Liver (tissue), 9 donors: ENCODE measurements around the gene SPDYA. TPM values are rescaled to one million over a fixed set of nuclear protein-coding genes. Genes with fewer than 3 reads are reported as not detected.

ENCODE experiments used
- DNase-seq: peaks from one replicate; pipeline ENCODE4 v3.0.0-alpha.2; 2017; ENCODE audit warnings: low spot score
- H3K27ac ChIP-seq, 2 donors: one replicate each; pipeline ENCODE4 v1.7.0; 2013; ENCODE audit warnings: inconsistent platforms in 2 of 2, low read length in 2 of 2, control low read depth in 1 of 2, low read depth in 1 of 2, mild to moderate bottlenecking in 1 of 2
- H3K27me3 ChIP-seq, 4 donors: one replicate each; pipeline versions ENCODE4 v1.6.1 to v1.7.0; 2013; ENCODE audit warnings: low read length in 3 of 4, inconsistent platforms in 1 of 4, mild to moderate bottlenecking in 1 of 4, moderate library complexity in 1 of 4; ENCODE audit not compliant: control insufficient read depth in 4 of 4, insufficient read depth in 4 of 4
- H3K36me3 ChIP-seq, 4 donors: one replicate each; pipeline versions ENCODE4 v1.6.1 to v1.7.0; 2013; ENCODE audit warnings: low read length in 3 of 4, mild to moderate bottlenecking in 3 of 4, low read depth in 1 of 4, moderate library complexity in 1 of 4; ENCODE audit not compliant: control insufficient read depth in 4 of 4, insufficient read depth in 3 of 4
- H3K4me1 ChIP-seq, 4 donors: one replicate each; pipeline versions ENCODE4 v1.6.1 to v1.7.0; 2013; ENCODE audit warnings: low read length in 3 of 4, mild to moderate bottlenecking in 3 of 4, moderate library complexity in 1 of 4; ENCODE audit not compliant: control insufficient read depth in 4 of 4, insufficient read depth in 4 of 4
- H3K4me3 ChIP-seq, 3 donors: one replicate each; pipeline versions ENCODE4 v1.6.1 to v1.7.0; 2013; ENCODE audit warnings: low read length in 3 of 3, control low read depth in 1 of 3, low read depth in 1 of 3, mild to moderate bottlenecking in 1 of 3
- H3K9ac ChIP-seq, 2 donors: one replicate each; pipeline ENCODE4 v1.7.0; 2013; ENCODE audit warnings: low read length in 2 of 2, mild to moderate bottlenecking in 2 of 2, moderate library complexity in 2 of 2, control low read depth in 1 of 2, low read depth in 1 of 2
- H3K9me3 ChIP-seq, 4 donors: one replicate each; pipeline versions ENCODE4 v1.6.1 to v1.7.0; 2013; ENCODE audit warnings: low read length in 3 of 4; ENCODE audit not compliant: control insufficient read depth in 4 of 4
- ATF3 ChIP-seq: IDR thresholded peaks from 2 replicates; pipeline ENCODE4 v1.6.1; 2016; ENCODE audit warnings: antibody characterized with exemption
- CTCF ChIP-seq: fragments of 150-350 bp; IDR thresholded peaks from 2 replicates; pipeline ENCODE4 v1.5.1; 2017; ENCODE audit warnings: improper control_type of control experiment, low read depth, low read length; ENCODE audit not compliant: missing input control
- EGR1 ChIP-seq, 2 donors: IDR thresholded peaks; 2 replicates each; pipeline ENCODE4 v1.6.1; 2016 to 2018; ENCODE audit warnings: antibody characterized with exemption in 2 of 2, low read depth in 2 of 2
- FOXA1 ChIP-seq: IDR thresholded peaks from 2 replicates; pipeline ENCODE4 v1.6.1; 2016; ENCODE audit warnings: antibody characterized with exemption
- FOXA2 ChIP-seq: IDR thresholded peaks from 2 replicates; pipeline ENCODE4 v1.6.1; 2016; ENCODE audit warnings: antibody characterized with exemption
- HNF4A ChIP-seq, 2 donors: conservative IDR thresholded peaks; 2 replicates each; pipeline ENCODE4 v1.6.1; 2016; ENCODE audit warnings: antibody characterized with exemption in 2 of 2, mild to moderate bottlenecking in 2 of 2
- HNF4G ChIP-seq: IDR thresholded peaks from 2 replicates; pipeline ENCODE4 v1.6.1; 2016; ENCODE audit warnings: antibody characterized with exemption
- JUND ChIP-seq, 2 donors: IDR thresholded peaks; 2 replicates each; pipeline ENCODE4 v1.6.1; 2016; ENCODE audit warnings: antibody characterized with exemption in 2 of 2
- MAX ChIP-seq: IDR thresholded peaks from 2 replicates; pipeline ENCODE4 v1.6.1; 2016; ENCODE audit warnings: antibody characterized with exemption
- NR2F2 ChIP-seq: IDR thresholded peaks from 2 replicates; pipeline ENCODE4 v1.6.1; 2016; ENCODE audit warnings: antibody characterized with exemption
- RAD21 ChIP-seq, 2 donors: IDR thresholded peaks; 2 replicates each; pipeline ENCODE4 v1.6.1; 2016; ENCODE audit warnings: antibody characterized with exemption in 2 of 2, mild to moderate bottlenecking in 2 of 2
- REST ChIP-seq: IDR thresholded peaks from 2 replicates; pipeline ENCODE4 v1.6.1; 2016; ENCODE audit warnings: antibody characterized with exemption, mild to moderate bottlenecking
- RXRA ChIP-seq, 2 donors: IDR thresholded peaks; 2 replicates each; pipeline ENCODE4 v1.6.1; 2017 to 2018; ENCODE audit warnings: antibody characterized with exemption in 2 of 2, mild to moderate bottlenecking in 1 of 2
- SP1 ChIP-seq: IDR thresholded peaks from 2 replicates; pipeline ENCODE4 v1.6.1; 2018; ENCODE audit warnings: antibody characterized with exemption, mild to moderate bottlenecking
- TAF1 ChIP-seq: conservative IDR thresholded peaks from 2 replicates; pipeline ENCODE4 v1.6.1; 2016; ENCODE audit warnings: antibody characterized with exemption, mild to moderate bottlenecking
- YY1 ChIP-seq: IDR thresholded peaks from 2 replicates; pipeline ENCODE4 v1.6.1; 2016; ENCODE audit warnings: antibody characterized with exemption, mild to moderate bottlenecking
- ZBTB33 ChIP-seq: IDR thresholded peaks from 2 replicates; pipeline ENCODE4 v1.6.1; 2016; ENCODE audit warnings: antibody characterized with exemption
- WGBS: extraction: QIAGEN DNeasy Blood & Tissue Kit; methylation state at CpG from one replicate; pipeline ENCODE4 v1.1.7; 2013; 5-methylcytosine and 5-hydroxymethylcytosine counted together
- polyA plus RNA-seq, 2 donors: library from polyadenylated mRNA; stranded (reverse) in 1 of 2; unstranded in 1 of 2; fragments of 200-250 nt in 1 of 2; fragments of >200 nt in 1 of 2; fragmentation: Nextera tagmentation in 1 of 2; extraction: Ambion mirVana in 1 of 2; gene quantifications; one replicate each; pipeline versions ENCODE4 v1.2.1 to v1.2.3, GENCODE V29; 2013 to 2015
- total RNA-seq, 2 donors: library from RNA; depleted of rRNA; stranded (reverse); fragments of >200 nt; gene quantifications; one replicate each; pipeline ENCODE4 v1.2.3, GENCODE V29; 2014
- donor health status: healthy.
- donor health status: healthy.
- donor health status: healthy.
- donor health status: healthy.
- donor health status: healthy.

The SPDYA gene
- total and polyA plus RNA-seq, 4 donors, result 0.14 to 0.67 (median 0.49) TPM; not detected in 1

- Histone ChIP-seq H3K27me3 (no peaks in the 10 kb centered on the region), H3K4me3 (no peak overlapping the region), H3K9ac (no peak overlapping the region), H3K4me1 (peaks cover 0 to 1% (median 0%) of the 10 kb centered on the region in 4 donors), H3K9me3 (no peaks in the 10 kb centered on the region), H3K27ac (no peak overlapping the region), H3K36me3 (no peaks in the 10 kb centered on the region)
- 97% methylated on average over 2 of the region's 2 CpGs for WGBS
- DNase-seq, result no peak
- TF ChIP-seq FOXA1, result no peak
- no peak for TF ChIP-seq ZBTB33
- no peak for TF ChIP-seq TAF1
- TF ChIP-seq HNF4G, result no peak
- TF ChIP-seq REST, result no peak
- TF ChIP-seq MAX, result no peak
- no peak for TF ChIP-seq RAD21 (IDR thresholded peaks at IDR 0.05)
- no peak for TF ChIP-seq ATF3
- TF ChIP-seq YY1, result no peak
- no peak for TF ChIP-seq HNF4A (conservative IDR thresholded peaks at IDR 0.05)
- no peak for TF ChIP-seq RXRA (IDR thresholded peaks at IDR 0.05)
- no peak for TF ChIP-seq NR2F2
- no peak for TF ChIP-seq EGR1 (IDR thresholded peaks at IDR 0.05; ENCODE audit: low read depth in 2 of 2)
- no peak for TF ChIP-seq FOXA2
- TF ChIP-seq JUND (IDR thresholded peaks at IDR 0.05), result no peak
- TF ChIP-seq CTCF, result no peak
Measured at GRCh38 chr2:28824207-28824606, 13.6 kb downstream of the SPDYA start.

GRCh38 chr2:28824870-28825269, 14.2 kb downstream of the SPDYA start:
- Histone ChIP-seq H3K9ac (no peak overlapping the region), H3K4me3 (no peak overlapping the region), H3K27me3 (no peaks in the 10 kb centered on the region), H3K27ac (no peak overlapping the region), H3K36me3 (no peaks in the 10 kb centered on the region), H3K4me1 (peaks cover 0 to 1% (median 0%) of the 10 kb centered on the region in 4 donors), H3K9me3 (no peaks in the 10 kb centered on the region)
- no peak for DNase-seq
- TF ChIP-seq CTCF (no peak), RXRA (IDR thresholded peaks at IDR 0.05) (no peak), TAF1 (no peak), SP1 (no peak), YY1 (no peak), FOXA2 (no peak), JUND (IDR thresholded peaks at IDR 0.05) (no peak), EGR1 (IDR thresholded peaks at IDR 0.05; ENCODE audit: low read depth in 2 of 2) (no peak), RAD21 (IDR thresholded peaks at IDR 0.05) (no peak), REST (no peak)
